Right lung (tissue), 5 donors: Measurements from ENCODE around the gene TNFRSF8. TPM values are rescaled to one million over a fixed set of nuclear protein-coding genes. Genes with fewer than 3 reads are reported as not detected.

Experiments
- DNase-seq, 2 donors: peaks; one replicate each; pipeline ENCODE4 v3.0.0-alpha.2; 2013
- polyA plus RNA-seq, 5 donors: library from polyadenylated mRNA; unstranded; fragments of 120-200 nt; gene quantifications; one replicate each; pipeline versions ENCODE4 v1.2.1 to v1.2.3, GENCODE V29; 2013; ENCODE audit warnings: inconsistent platforms in 1 of 5, low replicate concordance in 1 of 5; ENCODE audit not compliant: insufficient read length in 5 of 5, insufficient read depth in 1 of 5

The TNFRSF8 gene
- polyA plus RNA-seq, 5 donors, result 0.15 to 0.35 (median 0.19) TPM

DNA sequence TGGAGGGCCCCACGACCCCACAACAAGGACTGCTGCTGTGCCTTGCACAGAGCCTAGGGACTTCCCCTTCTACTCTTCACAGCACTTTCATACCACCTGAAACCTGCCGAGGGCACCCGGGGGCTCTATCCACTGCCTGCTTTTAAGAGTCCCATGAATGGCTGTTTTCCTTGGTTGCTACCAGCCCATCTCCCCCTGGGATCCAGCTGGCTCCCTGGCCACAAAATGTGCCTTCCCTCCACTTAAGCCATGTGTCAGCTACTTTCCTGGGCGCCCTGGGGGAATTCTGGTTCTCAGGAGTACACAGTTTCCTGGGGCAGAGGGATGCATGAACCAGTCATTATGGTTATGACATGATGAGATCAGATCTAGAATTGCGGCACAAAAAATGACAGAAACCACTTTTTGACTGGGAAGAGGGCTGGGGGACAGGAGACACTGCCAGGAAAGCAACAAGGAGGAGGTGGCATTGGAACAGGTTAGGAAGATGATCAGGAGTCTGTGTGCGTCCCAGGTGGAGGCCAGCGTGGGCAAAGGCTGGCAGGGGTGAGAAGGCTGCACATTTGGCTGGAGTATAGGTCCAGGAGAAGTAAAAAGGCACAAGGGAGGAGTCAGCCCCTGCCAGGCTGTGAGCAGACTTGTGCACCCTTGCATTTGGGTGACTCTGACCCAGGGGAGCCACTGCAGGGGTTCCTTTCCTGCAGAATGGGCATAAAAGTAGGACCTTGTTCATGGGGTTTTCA lies 3.2 kb upstream of the TNFRSF8 start:
- no peak for DNase-seq

- no peak for DNase-seq
Observed at GRCh38 chr1:12060500-12060899, 2.6 kb upstream of the TNFRSF8 start.

GRCh38 chr1:12064073-12064969 lies 1.2 kb downstream of the TNFRSF8 start:
- DNase-seq, result no peak

DNA sequence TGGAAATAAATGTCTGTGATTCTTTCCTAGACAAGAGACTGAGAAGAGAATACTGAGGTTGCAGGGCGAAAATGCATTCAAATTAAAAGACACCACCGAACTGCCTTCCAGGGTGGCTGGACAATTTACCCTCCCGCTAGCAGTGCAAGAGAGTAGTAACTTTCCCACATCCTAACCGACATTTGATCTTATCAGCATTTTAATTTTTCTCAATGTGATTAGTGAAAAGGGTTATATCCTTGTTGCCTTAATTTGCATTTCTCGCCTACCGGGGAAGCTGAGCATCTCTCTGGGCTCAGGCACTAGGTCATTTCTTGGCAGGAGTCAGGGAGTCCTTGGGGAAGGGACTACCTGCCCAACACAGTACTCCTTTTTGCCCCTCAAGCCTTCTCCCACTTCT lies 2.8 kb downstream of the TNFRSF8 start:
- no peak for DNase-seq

- DNase-seq, result no peak
Observed at GRCh38 chr1:12067900-12068821, 5.1 kb downstream of the TNFRSF8 start.

GRCh38 chr1:12069623-12070244 lies 6.6 kb downstream of the TNFRSF8 start:
- DNase-seq, result no peak

DNA sequence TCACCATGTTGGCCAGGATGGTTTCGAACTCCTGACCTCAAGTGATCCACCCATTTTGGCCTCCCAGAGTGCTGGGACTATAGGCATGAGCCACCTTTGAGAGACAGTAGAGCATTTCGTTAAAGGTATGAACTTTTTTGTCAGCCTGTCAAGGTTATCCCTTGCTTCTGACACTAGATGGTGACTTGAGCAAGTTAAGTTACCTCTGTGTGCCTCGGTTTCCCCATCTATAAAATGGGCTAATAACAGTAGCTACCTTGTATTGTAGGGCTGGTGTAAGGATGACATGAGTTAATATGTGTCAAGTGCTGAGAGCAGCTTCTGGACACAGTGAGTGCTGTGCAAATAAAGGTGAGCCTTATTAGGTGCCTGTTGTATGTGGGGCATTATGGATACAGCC lies 8.8 kb downstream of the TNFRSF8 start:
- no peak for DNase-seq

DNA sequence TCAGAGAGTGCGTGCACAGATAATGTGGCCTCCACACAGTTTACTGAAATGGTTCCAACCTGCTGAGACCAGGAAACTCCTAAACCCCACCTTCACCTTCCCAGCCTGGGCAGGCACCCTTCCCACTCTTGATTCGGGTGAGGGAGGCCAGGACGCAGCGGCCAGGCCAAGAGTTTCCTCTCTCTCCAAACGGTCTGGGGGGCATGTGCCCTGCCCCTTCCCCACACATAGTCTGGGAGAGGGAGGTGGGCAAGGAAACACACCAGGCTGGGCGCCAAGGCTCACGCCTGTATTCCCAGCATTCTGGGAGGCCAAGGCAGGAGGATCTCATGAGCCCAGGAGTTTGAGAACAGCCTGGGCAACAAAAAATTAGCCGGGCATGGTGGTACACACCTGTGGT lies 9.6 kb downstream of the TNFRSF8 start:
- no peak for DNase-seq

- no peak for DNase-seq
Observed at GRCh38 chr1:12073796-12074195, 10.7 kb downstream of the TNFRSF8 start.

- no peak for DNase-seq
Observed at GRCh38 chr1:12075195-12076114, 12.4 kb downstream of the TNFRSF8 start.

GRCh38 chr1:12076425-12077005 lies 13.4 kb downstream of the TNFRSF8 start:
- DNase-seq, result no peak

GRCh38 chr1:12078575-12078937 lies 15.5 kb downstream of the TNFRSF8 start:
- no peak for DNase-seq

GRCh38 chr1:12078938-12079861 lies 16.1 kb downstream of the TNFRSF8 start:
- no peak for DNase-seq

GRCh38 chr1:12080156-12080555 lies 17.1 kb downstream of the TNFRSF8 start:
- no peak for DNase-seq

DNA sequence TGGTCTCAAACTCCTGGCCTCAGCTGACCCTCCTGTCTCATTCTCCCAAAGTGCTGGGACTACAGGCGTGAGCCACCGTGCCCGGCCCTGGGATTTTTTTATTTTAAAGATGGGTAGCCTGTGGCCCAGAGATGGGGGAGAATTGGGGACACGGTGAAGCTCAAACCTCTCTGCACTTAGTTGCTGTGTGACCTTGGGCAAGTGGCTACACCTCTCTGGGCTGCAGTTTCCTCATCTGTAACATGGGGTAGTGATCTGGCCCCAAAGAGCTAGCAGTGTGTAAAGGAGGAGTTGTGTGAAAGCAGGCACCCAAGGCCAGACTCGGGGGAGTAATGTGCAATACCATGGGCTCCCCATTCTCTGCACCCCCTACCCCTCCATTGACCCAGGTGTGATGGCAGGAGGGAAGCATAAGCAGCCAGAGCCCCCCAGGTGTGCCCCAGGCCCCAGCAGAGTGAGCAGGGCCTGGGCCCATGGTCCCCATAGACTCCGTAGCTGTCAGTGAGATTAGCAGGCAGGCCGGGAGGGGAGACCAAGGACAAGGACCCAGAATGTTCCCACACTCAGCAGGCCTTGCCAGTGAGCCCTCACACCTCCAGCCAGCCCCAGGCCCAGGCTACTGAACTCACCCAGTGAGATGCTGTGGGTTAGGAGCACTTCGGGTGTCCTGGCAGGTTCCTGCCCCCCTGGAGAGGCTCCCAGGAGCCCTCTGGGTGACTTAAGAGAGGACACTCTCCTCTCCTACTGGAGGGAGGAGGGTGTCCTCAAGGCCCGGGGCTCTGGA lies 17.9 kb downstream of the TNFRSF8 start:
- no peak for DNase-seq

GRCh38 chr1:12081648-12082396 lies 18.7 kb downstream of the TNFRSF8 start:
- DNase-seq, result no peak

- no peak for DNase-seq
Observed at GRCh38 chr1:12082988-12083387, 19.9 kb downstream of the TNFRSF8 start.
